WERI-Rb-1 (cell line): ENCODE results near the gene ZNF839.
"Not testable (repeated sequence)": the region's sequence is repeated elsewhere in the genome, so short reads cannot be mapped to it uniquely, and the experiment has no call there.

Experiments used
- DNase-seq: peaks from one replicate; pipeline ENCODE4 v3.0.0-alpha.2; 2020
- H3K27ac ChIP-seq: fragments of 250-450 bp; sonication (Bioruptor Pico); 2 replicates; pipeline ENCODE4 v1.5.1; 2020; ENCODE audit warnings: mild to moderate bottlenecking, moderate library complexity
- H3K27me3 ChIP-seq: fragments of 250-450 bp; sonication (Bioruptor Pico); 2 replicates; pipeline ENCODE4 v1.5.1; 2021; ENCODE audit warnings: mild to moderate bottlenecking, low read depth, moderate library complexity; ENCODE audit not compliant: insufficient read depth, severe bottlenecking
- H3K36me3 ChIP-seq: fragments of 250-450 bp; sonication (Bioruptor Pico); 2 replicates; pipeline ENCODE4 v1.5.1; 2020; ENCODE audit warnings: mild to moderate bottlenecking, moderate library complexity
- H3K4me3 ChIP-seq: 2 replicates; pipeline ENCODE4 v1.5.1; 2011; ENCODE audit warnings: low read depth, mild to moderate bottlenecking, control low read depth, low read length
- H3K9me3 ChIP-seq: fragments of 250-450 bp; sonication (Bioruptor Pico); 2 replicates; pipeline ENCODE4 v1.5.1; 2021; ENCODE audit warnings: mild to moderate bottlenecking, moderate library complexity; ENCODE audit not compliant: severe bottlenecking
- CTCF ChIP-seq: IDR thresholded peaks from 2 replicates; pipeline ENCODE4 v1.5.1; 2011; ENCODE audit warnings: low read depth, mild to moderate bottlenecking, control low read depth, inconsistent platforms, low read length

ZNF839 gene

GRCh38 chr14:102288139-102288538 lies 31.4 kb upstream of the ZNF839 start:
- Histone ChIP-seq H3K27me3 (no peaks in the 10 kb centered on the region), H3K27ac (no peak overlapping the region), H3K9me3 (no peaks in the 10 kb centered on the region), H3K4me3 (no peak overlapping the region), H3K36me3 (peaks cover 3% of the 10 kb centered on the region; the same call in 1 of the 2 replicates)
- TF ChIP-seq CTCF: no peak
- no peak for DNase-seq

GRCh38 chr14:102292441-102292840 lies 27.1 kb upstream of the ZNF839 start:
- H3K9me3 ChIP-seq: no peaks in the 10 kb centered on the region
- no peak for DNase-seq

GRCh38 chr14:102293781-102294180 lies 25.8 kb upstream of the ZNF839 start:
- DNase-seq: peak; percentile 21
- Histone ChIP-seq H3K4me3 (no peak overlapping the region), H3K27me3 (no peaks in the 10 kb centered on the region), H3K27ac (no peak overlapping the region), H3K9me3 (peaks cover 3% of the 10 kb centered on the region), H3K36me3 (no peaks in the 10 kb centered on the region)
- TF ChIP-seq CTCF: no peak

More at GRCh38 chr14:102292441-102292840, 27.1 kb upstream of the ZNF839 start:
- H3K27me3 ChIP-seq: no peaks in the 10 kb centered on the region
- peaks cover 3% of the 10 kb centered on the region; the same call in 1 of the 2 replicates for H3K36me3 ChIP-seq
- no peak for TF ChIP-seq CTCF
- no peak overlapping the region for H3K4me3 ChIP-seq
- no peak overlapping the region for H3K27ac ChIP-seq

- no peak overlapping the region for H3K4me3 ChIP-seq
- H3K27ac ChIP-seq: no peak overlapping the region
- peaks cover 3% of the 10 kb centered on the region for H3K9me3 ChIP-seq
- DNase-seq: no peak
- TF ChIP-seq CTCF: 0 out of 2 replicates have a peak, but pooled peaks have one; percentile 8
- H3K27me3 ChIP-seq: no peaks in the 10 kb centered on the region
- no peaks in the 10 kb centered on the region for H3K36me3 ChIP-seq
Observed at GRCh38 chr14:102295270-102295669, 24.3 kb upstream of the ZNF839 start.

- TF ChIP-seq CTCF: no peak
- DNase-seq: no peak
- no peaks in the 10 kb centered on the region for H3K27me3 ChIP-seq
- H3K36me3 ChIP-seq: no peaks in the 10 kb centered on the region
- H3K9me3 ChIP-seq: peaks cover 3% of the 10 kb centered on the region
- H3K4me3 ChIP-seq: no peak overlapping the region
- H3K27ac ChIP-seq: no peak overlapping the region
Observed at GRCh38 chr14:102297436-102298170, 21.9 kb upstream of the ZNF839 start.

- not testable (repeated sequence) for DNase-seq, H3K4me3 ChIP-seq
Observed at GRCh38 chr14:102298303-102299070, 21.1 kb upstream of the ZNF839 start.

More at GRCh38 chr14:102298303-102299070, 21.1 kb upstream of the ZNF839 start:
- not testable (repeated sequence) for H3K27me3 ChIP-seq, H3K27ac ChIP-seq, H3K36me3 ChIP-seq, H3K9me3 ChIP-seq
